Measurements from ENCODE around the gene THY1. TPM values are rescaled to one million over a fixed set of nuclear protein-coding genes. Genes with fewer than 3 reads are reported as not detected.

The THY1 gene
- total and polyA plus RNA-seq, 2 of the 8 experiments (the other 6 are each of a cell fraction or from before 2014, with no cell fraction given): 286 to 2,479 TPM

- no peaks in the 10 kb centered on the region; a peak in 1 of 7 replicates for H3K27me3 ChIP-seq (replicated peaks in 1 of 4; ENCODE audit: control insufficient read depth in 3 of 4, extremely low read depth in 1 of 4, insufficient read depth in 3 of 4, low read length in 3 of 4)
- H3K4me2 ChIP-seq (ENCODE audit: insufficient read depth in 1 of 2, low read depth in 2 of 2, low read length in 2 of 2): peak overlapping the region; percentile 5 to 35; a peak in 2 of 4 replicates
- peak overlapping the region; percentile 62; the same call in 1 of the 2 replicates for H2BK5ac ChIP-seq (ENCODE audit: low read depth, low read length)
- peak overlapping the region; percentile 68; the same call in 1 of the 2 replicates for H2BK12ac ChIP-seq (ENCODE audit: low read depth, low read length)
- 30% methylated on average over 4 of the region's 4 CpGs; no CpG with 5 or more reads in 1 of the 2 experiments for WGBS, 2 experiments (ENCODE audit: extremely low coverage in 1 of 2, insufficient coverage in 1 of 2, insufficient read length in 1 of 2, insufficient replicate concordance in 2 of 2, low coverage in 1 of 2, low lambda C conversion rate in 2 of 2, missing lambda C conversion rate in 1 of 2)
- H3K4ac ChIP-seq (replicated peaks; ENCODE audit: insufficient read length, low read depth, low read length): no peak overlapping the region
- H3K4me3 ChIP-seq (ENCODE audit: extremely low read depth in 1 of 4, insufficient read depth in 2 of 4, low read depth in 3 of 4, low read length in 4 of 4): no peak overlapping the region
- TF ChIP-seq SP1 (IDR thresholded peaks at IDR 0.05; ENCODE audit: low read depth, low read length) (0 out of 2 replicates have a peak, but pooled peaks have one; percentile 15), KDM4A (IDR thresholded peaks at IDR 0.05; ENCODE audit: low read depth, low read length, severe bottlenecking) (no peak), MAX (IDR thresholded peaks at IDR 0.05) (0 out of 2 replicates have a peak, but pooled peaks have one; percentile 18), ASH2L (IDR thresholded peaks at IDR 0.05; ENCODE audit: low read length) (peak; percentile 25), TEAD4 (IDR thresholded peaks at IDR 0.05; ENCODE audit: low read depth, low read length) (peak; percentile 61; the same call in 1 of the 2 replicates), BRCA1 (IDR thresholded peaks at IDR 0.05; ENCODE audit: low read depth, low read length) (no peak)
- H3K14ac ChIP-seq (ENCODE audit: insufficient read length): no peak overlapping the region
- no peak overlapping the region for H4K91ac ChIP-seq (replicated peaks; ENCODE audit: insufficient read length, low read length)
- no peak overlapping the region for H4K5ac ChIP-seq (ENCODE audit: insufficient read length, low read depth, low read length)
- H2BK20ac ChIP-seq (ENCODE audit: low read length): peak overlapping the region; percentile 88
- no peaks in the 10 kb centered on the region; a peak in 1 of 8 replicates for H3K36me3 ChIP-seq (ENCODE audit: control insufficient read depth in 2 of 4, insufficient read depth in 4 of 4, low read length in 3 of 4)
- H3K18ac ChIP-seq (ENCODE audit: extremely low read depth, low read length): 0 out of 2 replicates have a peak overlapping the region, but pooled peaks have one; percentile 48
- POLR2A ChIA-PET (ENCODE audit: partially characterized antibody): interaction anchor here (7.0 kb wide), 1 partner anchor 9 kb away, joined by 50 read pairs; no protein-coding TSS in a partner anchor
- H3K9me3 ChIP-seq (ENCODE audit: insufficient read depth in 2 of 2, low read depth in 1 of 2, low read length in 1 of 2): no peaks in the 10 kb centered on the region
- CTCF ChIA-PET (ENCODE audit: partially characterized antibody): interaction anchor here (0.9 to 1.7 kb wide), 10 partner anchors 9 to 88 kb away, joined by 3 to 6 read pairs (median 4); partner anchors contain the start of gene USP2
- FAIRE-seq (peak; percentile 79), DNase-seq (ENCODE audit: low read depth in 1 of 2, low spot score in 2 of 2) (no peak)
- no peak overlapping the region for H3K23ac ChIP-seq (ENCODE audit: insufficient read length)
- H3K27ac ChIP-seq (ENCODE audit: low read depth, low read length): no peak overlapping the region; the same call in 1 of the 2 replicates
- H2AK5ac ChIP-seq (ENCODE audit: low read depth, low read length): no peak overlapping the region
- H3K79me2 ChIP-seq (ENCODE audit: control insufficient read depth in 1 of 2, insufficient read depth in 2 of 2, low read length in 2 of 2): peaks cover 0 to 21% of the 10 kb centered on the region in 2 experiments; a peak in 2 of 4 replicates
- peak overlapping the region; percentile 99; the same call in 1 of the 2 replicates for H2BK15ac ChIP-seq (ENCODE audit: low read length)
- H3K9ac ChIP-seq (replicated peaks in 1 of 4; ENCODE audit: extremely low read depth in 1 of 4, low read depth in 3 of 4, low read length in 3 of 4): no peak overlapping the region
- H2BK120ac ChIP-seq (replicated peaks; ENCODE audit: low read depth, low read length): no peak overlapping the region
- no peak overlapping the region for H3K56ac ChIP-seq (replicated peaks; ENCODE audit: insufficient read length, low read depth, low read length)
- H3K4me1 ChIP-seq (replicated peaks in 1 of 4; ENCODE audit: control insufficient read depth in 3 of 4, insufficient read depth in 4 of 4, low read length in 3 of 4): peaks cover 7 to 20% (median 14%) of the 10 kb centered on the region in 4 experiments; a peak in 6 of 7 replicates
- peaks cover 0 to 2% of the 10 kb centered on the region in 2 experiments for H4K20me1 ChIP-seq (replicated peaks in 1 of 2; ENCODE audit: control insufficient read depth in 1 of 2, insufficient read depth in 2 of 2, low read length in 2 of 2)
- H3K79me1 ChIP-seq (ENCODE audit: low read depth, low read length): peaks cover 6% of the 10 kb centered on the region
- no peak overlapping the region for H4K8ac ChIP-seq (ENCODE audit: extremely low read depth, insufficient read depth, low read length)
- H3K23me2 ChIP-seq (ENCODE audit: low read depth, low read length): peaks cover 10% of the 10 kb centered on the region
- H2AFZ ChIP-seq (ENCODE audit: low read length): no peak overlapping the region; the same call in 1 of the 2 replicates
These were observed 3.2 kb upstream of the THY1 start for GRCh38 chr11:119426142-119426541.
